ENCODE results near the gene ZNRF3. TPM values are rescaled to one million over a fixed set of nuclear protein-coding genes. Genes with fewer than 3 reads are reported as not detected.
"Not testable (repeated sequence)": the region's sequence is repeated elsewhere in the genome, so short reads cannot be mapped to it uniquely, and the experiment has no call there.

ZNRF3 gene
- total and polyA plus RNA-seq, 2 donors: 1.1 to 1.3 TPM

DNA sequence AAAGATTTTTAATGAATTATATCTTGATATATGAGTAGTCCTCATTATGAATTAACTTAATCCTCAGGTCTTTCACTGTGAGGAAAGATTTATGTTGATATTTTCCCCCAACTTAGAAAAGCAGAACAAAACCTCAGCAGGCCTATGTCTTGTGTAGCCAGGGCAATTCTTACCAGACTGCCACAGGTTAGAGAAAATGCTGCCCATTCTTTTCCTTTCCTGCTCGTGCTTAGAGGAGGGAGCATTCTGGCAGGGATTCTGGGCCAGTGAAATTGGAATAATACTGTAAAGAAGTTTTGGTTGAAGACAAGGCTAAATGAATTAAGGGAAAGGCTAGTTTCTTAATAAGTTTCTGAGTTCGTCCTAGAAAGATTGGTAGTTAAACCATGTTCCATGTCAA, 56.6 kb downstream of the ZNRF3 start:
- peaks cover 30 to 68% of the 10 kb centered on the region in 2 donors for H3K27me3 ChIP-seq (ENCODE audit: control insufficient read depth in 2 of 2, insufficient read depth in 1 of 2, low read length in 1 of 2)
- no peaks in the 10 kb centered on the region for H3K4me1 ChIP-seq (ENCODE audit: control insufficient read depth in 2 of 2, insufficient read depth in 2 of 2, low read length in 2 of 2)
- no peak overlapping the region for H3K27ac ChIP-seq (ENCODE audit: low read depth in 1 of 2, low read length in 1 of 2)
- 81% methylated on average over 2 of the region's 2 CpGs for WGBS
- no peaks in the 10 kb centered on the region for H3K36me3 ChIP-seq (ENCODE audit: control insufficient read depth in 2 of 2, insufficient read depth in 2 of 2, low read length in 1 of 2)
- H3K4me3 ChIP-seq (ENCODE audit: low read length in 2 of 2): no peak overlapping the region
- no peaks in the 10 kb centered on the region for H3K9me3 ChIP-seq (ENCODE audit: control insufficient read depth in 2 of 2, insufficient read depth in 1 of 2, low read length in 1 of 2)
- no peak for DNase-seq (ENCODE audit: low read depth in 6 of 9, low spot score in 9 of 9)

- Histone ChIP-seq H3K4me3 (ENCODE audit: low read length in 2 of 2) (no peak overlapping the region), H3K9me3 (ENCODE audit: control insufficient read depth in 2 of 2, insufficient read depth in 1 of 2, low read length in 1 of 2) (no peaks in the 10 kb centered on the region), H3K27me3 (ENCODE audit: control insufficient read depth in 2 of 2, insufficient read depth in 1 of 2, low read length in 1 of 2) (peaks cover 28 to 67% of the 10 kb centered on the region in 2 donors), H3K36me3 (ENCODE audit: control insufficient read depth in 2 of 2, insufficient read depth in 2 of 2, low read length in 1 of 2) (no peaks in the 10 kb centered on the region), H3K4me1 (ENCODE audit: control insufficient read depth in 2 of 2, insufficient read depth in 2 of 2, low read length in 2 of 2) (no peaks in the 10 kb centered on the region), H3K27ac (ENCODE audit: low read depth in 1 of 2, low read length in 1 of 2) (no peak overlapping the region)
- DNase-seq (ENCODE audit: low read depth in 6 of 9, low spot score in 9 of 9): no peak
- 86% methylated on average over 5 of the region's 5 CpGs for WGBS
Measured at GRCh38 chr22:28940441-28940840, 57.1 kb downstream of the ZNRF3 start.

GRCh38 chr22:28942333-28942732, 59.0 kb downstream of the ZNRF3 start:
- H3K36me3 ChIP-seq (ENCODE audit: control insufficient read depth in 2 of 2, insufficient read depth in 2 of 2, low read length in 1 of 2): no peaks in the 10 kb centered on the region
- no peaks in the 10 kb centered on the region for H3K4me1 ChIP-seq (ENCODE audit: control insufficient read depth in 2 of 2, insufficient read depth in 2 of 2, low read length in 2 of 2)
- H3K27me3 ChIP-seq (ENCODE audit: control insufficient read depth in 2 of 2, insufficient read depth in 1 of 2, low read length in 1 of 2): peaks cover 34 to 61% of the 10 kb centered on the region in 2 donors
- H3K4me3 ChIP-seq (ENCODE audit: low read length in 2 of 2): no peak overlapping the region
- H3K9me3 ChIP-seq (ENCODE audit: control insufficient read depth in 2 of 2, insufficient read depth in 1 of 2, low read length in 1 of 2): peaks cover 0 to 5% of the 10 kb centered on the region in 2 donors
- no peak for DNase-seq (ENCODE audit: low read depth in 6 of 9, low spot score in 9 of 9)
- no peak overlapping the region for H3K27ac ChIP-seq (ENCODE audit: low read depth in 1 of 2, low read length in 1 of 2)
- 98% methylated on average over 5 of the region's 5 CpGs for WGBS

GRCh38 chr22:28942801-28943500, 59.6 kb downstream of the ZNRF3 start:
- Histone ChIP-seq H3K36me3 (ENCODE audit: control insufficient read depth in 2 of 2, insufficient read depth in 2 of 2, low read length in 1 of 2) (no peaks in the 10 kb centered on the region), H3K27me3 (ENCODE audit: control insufficient read depth in 2 of 2, insufficient read depth in 1 of 2, low read length in 1 of 2) (peaks cover 33 to 60% of the 10 kb centered on the region in 2 donors), H3K4me3 (ENCODE audit: low read length in 2 of 2) (no peak overlapping the region), H3K9me3 (ENCODE audit: control insufficient read depth in 2 of 2, insufficient read depth in 1 of 2, low read length in 1 of 2) (peaks cover 3 to 5% of the 10 kb centered on the region in 2 donors), H3K4me1 (ENCODE audit: control insufficient read depth in 2 of 2, insufficient read depth in 2 of 2, low read length in 2 of 2) (no peaks in the 10 kb centered on the region), H3K27ac (ENCODE audit: low read depth in 1 of 2, low read length in 1 of 2) (no peak overlapping the region)
- WGBS: 83% methylated on average over 7 of the region's 7 CpGs
- DNase-seq (ENCODE audit: low read depth in 6 of 9, low spot score in 9 of 9): no peak

- Histone ChIP-seq H3K36me3 (ENCODE audit: control insufficient read depth in 2 of 2, insufficient read depth in 2 of 2, low read length in 1 of 2) (no peaks in the 10 kb centered on the region), H3K27me3 (ENCODE audit: control insufficient read depth in 2 of 2, insufficient read depth in 1 of 2, low read length in 1 of 2) (peaks cover 33 to 62% of the 10 kb centered on the region in 2 donors), H3K9me3 (ENCODE audit: control insufficient read depth in 2 of 2, insufficient read depth in 1 of 2, low read length in 1 of 2) (peaks cover 7 to 8% of the 10 kb centered on the region in 2 donors), H3K4me1 (ENCODE audit: control insufficient read depth in 2 of 2, insufficient read depth in 2 of 2, low read length in 2 of 2) (no peaks in the 10 kb centered on the region), H3K27ac (ENCODE audit: low read depth in 1 of 2, low read length in 1 of 2) (no peak overlapping the region), H3K4me3 (ENCODE audit: low read length in 2 of 2) (no peak overlapping the region)
- 96% methylated on average over 2 of the region's 2 CpGs for WGBS
- DNase-seq (ENCODE audit: low read depth in 6 of 9, low spot score in 9 of 9): no peak
Measured at GRCh38 chr22:28943501-28943879, 60.1 kb downstream of the ZNRF3 start.

GRCh38 chr22:28947125-28947524, 63.8 kb downstream of the ZNRF3 start:
- 99% methylated on average over 1 of the region's 1 CpG for WGBS
- DNase-seq (ENCODE audit: low read depth in 6 of 9, low spot score in 9 of 9): no peak
- Histone ChIP-seq H3K36me3 (ENCODE audit: control insufficient read depth in 2 of 2, insufficient read depth in 2 of 2, low read length in 1 of 2) (no peaks in the 10 kb centered on the region), H3K4me1 (ENCODE audit: control insufficient read depth in 2 of 2, insufficient read depth in 2 of 2, low read length in 2 of 2) (peaks cover 0 to 2% of the 10 kb centered on the region in 2 donors), H3K9me3 (ENCODE audit: control insufficient read depth in 2 of 2, insufficient read depth in 1 of 2, low read length in 1 of 2) (peaks cover 7 to 8% of the 10 kb centered on the region in 2 donors), H3K27me3 (ENCODE audit: control insufficient read depth in 2 of 2, insufficient read depth in 1 of 2, low read length in 1 of 2) (peaks cover 54 to 68% of the 10 kb centered on the region in 2 donors), H3K4me3 (ENCODE audit: low read length in 2 of 2) (no peak overlapping the region), H3K27ac (ENCODE audit: low read depth in 1 of 2, low read length in 1 of 2) (no peak overlapping the region)

DNA sequence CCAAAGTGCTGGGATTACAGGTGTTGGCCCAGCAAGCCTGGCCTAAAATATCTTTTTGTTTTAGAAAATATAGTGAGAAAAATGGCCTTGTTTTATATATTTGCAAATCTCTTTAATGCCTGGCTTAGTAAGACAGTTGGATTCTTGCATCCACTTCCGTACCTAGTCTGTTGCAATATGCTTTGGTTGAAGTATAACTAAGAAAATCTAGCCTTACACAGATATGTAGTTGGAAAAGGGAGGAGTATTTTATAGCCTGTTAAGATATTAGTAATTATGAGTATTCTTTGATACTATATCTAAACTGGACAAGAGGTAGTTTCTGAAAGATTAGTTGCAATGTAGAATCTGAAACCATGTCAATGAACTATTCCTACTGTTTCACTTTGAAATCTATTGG, 65.1 kb downstream of the ZNRF3 start:
- 97% methylated on average over 1 of the region's 1 CpG for WGBS
- H3K27me3 ChIP-seq (ENCODE audit: control insufficient read depth in 2 of 2, insufficient read depth in 1 of 2, low read length in 1 of 2): peaks cover 57 to 69% of the 10 kb centered on the region in 2 donors
- H3K9me3 ChIP-seq (ENCODE audit: control insufficient read depth in 2 of 2, insufficient read depth in 1 of 2, low read length in 1 of 2): peaks cover 7 to 8% of the 10 kb centered on the region in 2 donors
- no peak overlapping the region for H3K4me3 ChIP-seq (ENCODE audit: low read length in 2 of 2)
- peaks cover 0 to 2% of the 10 kb centered on the region in 2 donors for H3K4me1 ChIP-seq (ENCODE audit: control insufficient read depth in 2 of 2, insufficient read depth in 2 of 2, low read length in 2 of 2)
- no peak for DNase-seq (ENCODE audit: low read depth in 6 of 9, low spot score in 9 of 9)
- H3K27ac ChIP-seq (ENCODE audit: low read depth in 1 of 2, low read length in 1 of 2): no peak overlapping the region
- no peaks in the 10 kb centered on the region for H3K36me3 ChIP-seq (ENCODE audit: control insufficient read depth in 2 of 2, insufficient read depth in 2 of 2, low read length in 1 of 2)

DNA sequence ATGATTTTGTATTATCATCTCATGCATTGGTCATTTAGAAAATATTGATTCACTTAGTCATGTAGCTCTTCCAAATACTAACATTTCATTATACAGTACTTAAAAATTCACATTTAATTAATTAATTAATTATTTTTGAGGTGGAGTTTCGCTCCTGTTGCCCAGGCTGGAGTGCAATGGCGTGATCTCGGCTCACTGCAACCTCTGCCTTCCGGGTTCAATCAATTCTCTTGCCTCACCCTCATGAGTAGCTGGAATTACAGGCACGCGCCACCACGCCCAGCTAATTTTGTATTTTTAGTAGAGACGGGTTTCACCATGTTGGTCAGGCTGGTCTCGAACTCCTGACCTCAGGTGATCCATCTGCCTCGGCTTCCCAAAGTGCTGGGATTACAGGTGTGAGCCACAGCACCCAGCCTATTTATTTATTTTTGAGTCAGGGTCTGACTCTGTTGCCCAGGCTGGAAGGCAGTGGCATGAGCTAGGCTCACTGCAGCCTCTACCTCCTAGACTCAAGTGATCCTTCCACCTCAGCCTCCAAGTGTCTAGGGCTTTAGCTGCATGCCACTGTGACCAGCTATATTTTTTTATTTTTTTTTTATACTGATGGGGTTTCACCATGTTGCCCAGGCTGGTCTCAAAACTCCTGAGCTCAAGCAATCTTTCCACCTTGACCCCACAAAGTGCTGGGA, 65.6 kb downstream of the ZNRF3 start:
- WGBS: 97% methylated on average over 10 of the region's 10 CpGs
- not testable (repeated sequence) for H3K4me1 ChIP-seq (ENCODE audit: control insufficient read depth in 2 of 2, insufficient read depth in 2 of 2, low read length in 2 of 2); H3K9me3 ChIP-seq (ENCODE audit: control insufficient read depth in 2 of 2, insufficient read depth in 1 of 2, low read length in 1 of 2); H3K27ac ChIP-seq (ENCODE audit: low read depth in 1 of 2, low read length in 1 of 2); H3K36me3 ChIP-seq (ENCODE audit: control insufficient read depth in 2 of 2, insufficient read depth in 2 of 2, low read length in 1 of 2); H3K4me3 ChIP-seq (ENCODE audit: low read length in 2 of 2); DNase-seq (ENCODE audit: low read depth in 6 of 9, low spot score in 9 of 9)
- H3K27me3 ChIP-seq (ENCODE audit: control insufficient read depth in 2 of 2, insufficient read depth in 1 of 2, low read length in 1 of 2): peaks cover 58 to 69% of the 10 kb centered on the region in 2 donors

DNA sequence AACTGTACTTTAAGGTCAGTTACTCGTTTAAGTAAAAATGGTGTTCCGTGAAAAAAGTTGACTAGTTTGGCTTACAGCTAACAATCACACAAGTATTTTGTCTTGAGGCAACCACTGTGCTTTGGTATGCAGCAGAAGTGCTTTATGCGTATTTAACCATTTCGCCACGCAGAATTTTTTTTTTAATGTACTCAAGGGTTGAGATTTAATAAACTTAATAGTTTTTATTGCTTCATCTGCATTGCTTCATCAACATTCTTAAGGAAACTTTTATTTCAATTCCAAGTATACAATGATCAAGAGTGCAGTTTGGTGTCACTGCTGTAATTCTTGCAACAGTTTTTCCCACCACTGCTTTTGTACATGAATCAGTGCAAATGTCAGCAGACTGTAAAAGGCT, 66.4 kb downstream of the ZNRF3 start:
- H3K27ac ChIP-seq (ENCODE audit: low read depth in 1 of 2, low read length in 1 of 2): no peak overlapping the region
- WGBS: 92% methylated on average over 5 of the region's 5 CpGs
- no peak for DNase-seq (ENCODE audit: low read depth in 6 of 9, low spot score in 9 of 9)
- H3K4me3 ChIP-seq (ENCODE audit: low read length in 2 of 2): no peak overlapping the region
- peaks cover 65 to 75% of the 10 kb centered on the region in 2 donors for H3K27me3 ChIP-seq (ENCODE audit: control insufficient read depth in 2 of 2, insufficient read depth in 1 of 2, low read length in 1 of 2)
- peaks cover 0 to 2% of the 10 kb centered on the region in 2 donors for H3K4me1 ChIP-seq (ENCODE audit: control insufficient read depth in 2 of 2, insufficient read depth in 2 of 2, low read length in 2 of 2)
- H3K9me3 ChIP-seq (ENCODE audit: control insufficient read depth in 2 of 2, insufficient read depth in 1 of 2, low read length in 1 of 2): peaks cover 7 to 8% of the 10 kb centered on the region in 2 donors
- H3K36me3 ChIP-seq (ENCODE audit: control insufficient read depth in 2 of 2, insufficient read depth in 2 of 2, low read length in 1 of 2): no peaks in the 10 kb centered on the region

Measured in thymus (tissue), 11 donors.